ENCODE data around the gene SETD1B. TPM values are rescaled to one million over a fixed set of nuclear protein-coding genes. Genes with fewer than 3 reads are reported as not detected.

SETD1B gene
- total and polyA plus RNA-seq, 9 donors, result 6.2 to 44.6 (median 28.6) TPM

DNA sequence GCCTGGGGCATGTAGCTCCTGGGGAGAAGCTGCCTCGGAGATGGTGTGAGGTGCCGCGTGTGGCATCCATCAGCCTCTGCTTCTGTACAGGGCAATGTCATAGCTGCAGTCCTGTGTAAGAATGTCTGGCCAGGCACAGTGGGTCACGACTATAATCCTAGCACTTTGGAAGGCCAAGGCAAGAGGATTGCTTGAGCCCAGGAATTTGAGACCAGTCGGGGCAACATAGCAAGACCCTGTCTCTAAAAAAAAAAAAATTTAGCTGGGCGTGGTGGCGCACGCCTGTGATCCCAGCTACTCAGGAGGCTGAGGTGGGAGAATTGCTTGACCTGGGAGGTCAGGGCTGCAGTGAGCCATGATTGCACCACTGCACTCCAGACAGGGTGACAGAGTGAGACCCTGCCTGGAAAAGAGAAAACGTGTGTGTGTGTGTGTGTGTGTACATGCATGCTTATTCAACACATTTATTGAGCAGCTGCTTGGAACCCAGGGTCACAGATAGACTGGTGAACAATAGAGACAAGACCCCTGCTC, 34.4 kb upstream of the SETD1B start:
- intact Hi-C loops (cut with DNase I), result no loop called here
- no peaks in the 10 kb centered on the region for H3K4me1 ChIP-seq (ENCODE audit: insufficient read depth)
- H3K9me3 ChIP-seq, result no peaks in the 10 kb centered on the region
- no peak overlapping the region for H3K4me3 ChIP-seq
- no peak overlapping the region for H3K27ac ChIP-seq
- TF ChIP-seq EP300 (IDR thresholded peaks at IDR 0.05) (no peak), POLR2A (IDR thresholded peaks at IDR 0.05) (no peak)
- TF ChIP-seq, protein P1, sequence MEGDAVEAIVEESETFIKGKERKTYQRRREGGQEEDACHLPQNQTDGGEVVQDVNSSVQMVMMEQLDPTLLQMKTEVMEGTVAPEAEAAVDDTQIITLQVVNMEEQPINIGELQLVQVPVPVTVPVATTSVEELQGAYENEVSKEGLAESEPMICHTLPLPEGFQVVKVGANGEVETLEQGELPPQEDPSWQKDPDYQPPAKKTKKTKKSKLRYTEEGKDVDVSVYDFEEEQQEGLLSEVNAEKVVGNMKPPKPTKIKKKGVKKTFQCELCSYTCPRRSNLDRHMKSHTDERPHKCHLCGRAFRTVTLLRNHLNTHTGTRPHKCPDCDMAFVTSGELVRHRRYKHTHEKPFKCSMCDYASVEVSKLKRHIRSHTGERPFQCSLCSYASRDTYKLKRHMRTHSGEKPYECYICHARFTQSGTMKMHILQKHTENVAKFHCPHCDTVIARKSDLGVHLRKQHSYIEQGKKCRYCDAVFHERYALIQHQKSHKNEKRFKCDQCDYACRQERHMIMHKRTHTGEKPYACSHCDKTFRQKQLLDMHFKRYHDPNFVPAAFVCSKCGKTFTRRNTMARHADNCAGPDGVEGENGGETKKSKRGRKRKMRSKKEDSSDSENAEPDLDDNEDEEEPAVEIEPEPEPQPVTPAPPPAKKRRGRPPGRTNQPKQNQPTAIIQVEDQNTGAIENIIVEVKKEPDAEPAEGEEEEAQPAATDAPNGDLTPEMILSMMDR (IDR thresholded peaks at IDR 0.05), result no peak
- no peaks in the 10 kb centered on the region for H3K36me3 ChIP-seq
- WGBS, 3 donors, result 87 to 89% (median 87%) methylated on average over 9 of the region's 9 CpGs
- no peaks in the 10 kb centered on the region for H3K27me3 ChIP-seq
- no peak for DNase-seq

DNA sequence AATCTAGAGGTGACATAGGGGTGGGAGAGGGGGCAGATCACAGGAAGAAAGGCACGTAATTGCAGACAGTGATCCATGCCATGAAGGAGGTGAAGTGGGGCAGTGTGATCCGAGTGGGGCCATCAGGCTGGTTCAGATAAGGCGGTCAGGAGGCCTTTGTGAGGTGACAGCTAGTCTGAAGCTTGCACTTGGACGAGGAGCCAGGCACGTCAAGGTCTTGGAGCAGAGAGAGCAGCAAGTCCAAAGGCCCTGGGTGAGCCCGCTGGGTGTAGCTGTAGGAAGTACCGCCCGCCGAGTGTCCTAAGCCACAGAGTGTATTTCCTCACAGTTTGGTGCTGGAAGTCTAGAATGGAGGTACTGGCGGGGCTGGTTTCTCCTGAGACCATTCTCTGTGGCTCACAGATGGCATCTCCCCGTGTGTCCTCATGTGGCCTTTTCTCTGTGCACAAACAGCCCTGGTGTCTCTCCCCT, 33.9 kb upstream of the SETD1B start:
- WGBS, 3 donors, result 89 to 92% (median 90%) methylated on average over 11 of the region's 11 CpGs
- no peaks in the 10 kb centered on the region for H3K27me3 ChIP-seq
- no peaks in the 10 kb centered on the region for H3K36me3 ChIP-seq
- no peak overlapping the region for H3K27ac ChIP-seq
- H3K4me3 ChIP-seq, result no peak overlapping the region
- TF ChIP-seq, protein P1 (IDR thresholded peaks at IDR 0.05), result no peak
- TF ChIP-seq POLR2A (IDR thresholded peaks at IDR 0.05) (no peak), EP300 (IDR thresholded peaks at IDR 0.05) (no peak)
- intact Hi-C loops (cut with DNase I), result loop anchor here in 2 of 4 donors (5.0 kb wide), 2 partner anchors 68 to 73 kb away; no protein-coding TSS in a partner anchor
- no peaks in the 10 kb centered on the region for H3K4me1 ChIP-seq (ENCODE audit: insufficient read depth)
- no peaks in the 10 kb centered on the region for H3K9me3 ChIP-seq
- no peak for DNase-seq

DNA sequence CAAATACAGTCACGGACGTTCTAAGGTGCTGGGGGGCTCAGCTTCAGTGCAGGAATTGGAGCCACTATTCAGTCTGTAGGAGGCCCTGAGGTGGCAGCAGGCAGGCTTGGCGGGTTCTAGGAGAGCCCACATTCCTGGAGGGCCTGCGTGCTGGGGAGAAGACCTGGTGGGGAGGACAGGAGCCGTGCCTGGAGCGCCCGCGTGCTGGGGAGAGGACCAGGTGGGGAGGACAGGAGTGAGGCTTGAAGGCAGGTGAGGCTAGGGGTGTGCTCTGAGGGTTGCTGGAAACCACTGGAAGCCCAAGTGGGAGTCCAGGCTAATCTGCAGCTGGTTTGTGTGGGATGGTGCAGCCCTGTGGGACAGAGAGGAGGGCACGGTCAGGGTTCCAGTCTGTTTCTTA, 33.4 kb upstream of the SETD1B start:
- TF ChIP-seq EP300 (IDR thresholded peaks at IDR 0.05), result no peak
- TF ChIP-seq POLR2A (IDR thresholded peaks at IDR 0.05), result no peak
- TF ChIP-seq, protein P1 (IDR thresholded peaks at IDR 0.05), result no peak
- no peak overlapping the region for H3K4me3 ChIP-seq
- no peaks in the 10 kb centered on the region for H3K9me3 ChIP-seq
- DNase-seq, result no peak
- intact Hi-C loops (cut with DNase I), result loop anchor here in 2 of 4 donors (5.0 kb wide), 2 partner anchors 68 to 73 kb away; no protein-coding TSS in a partner anchor
- H3K27me3 ChIP-seq, result no peaks in the 10 kb centered on the region
- 79 to 87% (median 83%) methylated on average over 9 of the region's 9 CpGs for WGBS, 3 donors
- H3K4me1 ChIP-seq (ENCODE audit: insufficient read depth), result no peaks in the 10 kb centered on the region
- H3K36me3 ChIP-seq, result no peaks in the 10 kb centered on the region
- H3K27ac ChIP-seq, result no peak overlapping the region

DNA sequence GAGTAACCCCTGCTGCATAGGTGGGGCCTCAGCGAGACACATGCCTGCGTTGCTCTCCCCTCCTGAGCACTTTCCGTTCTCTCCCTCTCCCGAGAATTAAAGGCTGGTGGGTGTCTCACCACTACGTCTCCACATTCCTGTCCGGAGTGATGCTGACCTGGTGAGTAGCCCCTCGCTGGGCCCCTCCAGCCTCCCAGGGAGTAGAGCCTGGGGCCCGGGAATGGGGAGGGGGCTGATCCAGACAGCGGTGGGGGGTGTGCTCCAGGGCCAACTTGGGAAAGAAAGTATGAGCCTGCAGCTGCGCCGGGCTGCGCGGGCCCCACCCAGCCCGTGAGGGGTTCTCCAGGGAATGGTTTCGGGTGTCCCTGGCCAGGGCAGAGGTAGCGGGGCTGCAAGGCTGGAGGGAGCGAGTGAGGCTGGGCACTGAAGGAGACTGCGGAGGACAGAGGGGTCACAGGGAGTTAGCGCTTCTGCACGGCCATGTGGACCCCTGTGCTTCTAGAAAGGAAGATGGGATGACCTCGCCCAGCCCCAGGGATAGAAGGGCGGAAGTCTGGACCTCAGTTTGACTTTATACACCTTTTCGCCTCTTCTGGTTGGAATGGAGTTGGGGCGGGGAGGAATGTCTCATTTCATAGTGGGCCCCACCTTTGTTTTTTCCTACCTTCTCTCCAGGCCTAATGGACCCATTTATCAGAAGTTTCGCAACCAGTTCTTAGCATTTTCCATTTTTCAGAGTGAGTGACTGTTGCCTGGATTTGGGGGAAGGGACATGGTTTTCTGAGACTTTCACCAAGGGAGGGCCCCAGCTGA, 32.8 kb upstream of the SETD1B start:
- H3K9me3 ChIP-seq, result no peaks in the 10 kb centered on the region
- no peak overlapping the region for H3K4me3 ChIP-seq
- intact Hi-C loops (cut with DNase I), result loop anchor here in 2 of 4 donors (5.0 kb wide), 2 partner anchors 69 to 74 kb away; no protein-coding TSS in a partner anchor
- no peaks in the 10 kb centered on the region for H3K27me3 ChIP-seq
- H3K36me3 ChIP-seq, result no peaks in the 10 kb centered on the region
- WGBS, 3 donors, result 74 to 80% (median 80%) methylated on average over 25 of the region's 25 CpGs
- no peaks in the 10 kb centered on the region for H3K4me1 ChIP-seq (ENCODE audit: insufficient read depth)
- no peak for DNase-seq
- H3K27ac ChIP-seq, result no peak overlapping the region
- TF ChIP-seq EP300 (IDR thresholded peaks at IDR 0.05), result no peak
- no peak for TF ChIP-seq POLR2A (IDR thresholded peaks at IDR 0.05)
- TF ChIP-seq, protein P1 (IDR thresholded peaks at IDR 0.05), result no peak
